Tibial nerve (tissue), 4 donors: ENCODE measurements around the gene RAD50. TPM values are rescaled to one million over a fixed set of nuclear protein-coding genes. Genes with fewer than 3 reads are reported as not detected.

Experiments used
- DNase-seq, 2 donors: peaks; one replicate each; pipeline ENCODE4 v3.0.0-alpha.2; 2019; ENCODE audit warnings: low spot score in 2 of 2
- H3K27ac ChIP-seq, 4 donors: fragments of 200-600 bp; sonication (generic) in 3 of 4; one replicate each; pipeline ENCODE4 v1.5.1; 2017 to 2019; ENCODE audit warnings: mild to moderate bottlenecking in 1 of 4
- H3K27me3 ChIP-seq, 2 donors: fragments of 200-600 bp; sonication (generic) in 1 of 2; one replicate each; pipeline versions ENCODE4 v1.5.1 to v1.6.0; 2017 to 2019
- H3K36me3 ChIP-seq, 3 donors: fragments of 200-600 bp; sonication (generic); one replicate each; pipeline ENCODE4 v1.5.1; 2018 to 2019
- H3K4me1 ChIP-seq, 4 donors: fragments of 200-600 bp; sonication (generic) in 3 of 4; one replicate each; pipeline ENCODE4 v1.5.1; 2017 to 2019
- H3K4me3 ChIP-seq, 4 donors: fragments of 200-600 bp; sonication (generic) in 3 of 4; one replicate each; pipeline ENCODE4 v1.5.1; 2017 to 2019; ENCODE audit warnings: mild to moderate bottlenecking in 1 of 4, moderate library complexity in 1 of 4
- H3K9me3 ChIP-seq, 4 donors: fragments of 200-600 bp; sonication (generic) in 3 of 4; one replicate each; pipeline ENCODE4 v1.5.1; 2017 to 2019
- CTCF ChIP-seq, 5 experiments: fragments of 200-600 bp in 3 of 5; fragments of 450-650 bp in 2 of 5; sonication (generic) in 3 of 5; IDR thresholded peaks; one replicate each; pipeline ENCODE4 v1.5.1; 2016 to 2019; ENCODE audit warnings: antibody characterized with exemption in 5 of 5, mild to moderate bottlenecking in 3 of 5, moderate library complexity in 2 of 5
- EP300 ChIP-seq, 2 donors: sonication (generic); formaldehyde crosslinking; IDR thresholded peaks; one replicate each; pipeline ENCODE4 v1.6.1; 2017; ENCODE audit warnings: antibody characterized with exemption in 2 of 2, mild to moderate bottlenecking in 1 of 2
- POLR2A ChIP-seq, 2 donors: fragments of 450-650 bp; IDR thresholded peaks; one replicate each; pipeline ENCODE4 v1.6.1; 2017; ENCODE audit warnings: antibody characterized with exemption in 2 of 2, mild to moderate bottlenecking in 2 of 2, moderate library complexity in 2 of 2
- WGBS, 2 donors: methylation state at CpG; one replicate each; pipeline ENCODE4 v1.1.5; 2018; 5-methylcytosine and 5-hydroxymethylcytosine counted together
- total RNA-seq, 4 donors: library from RNA; depleted of rRNA; stranded (reverse); fragments of >200 nt; gene quantifications; one replicate each; pipeline ENCODE4 v1.1.0, GENCODE V29; 2016

Gene RAD50
- total RNA-seq, 4 donors from 2014 or later = 36.5 to 40.5 (median 39.2) TPM

- TF ChIP-seq EP300 (IDR thresholded peaks at IDR 0.05) (no peak), CTCF (IDR thresholded peaks at IDR 0.05) (no peak), POLR2A (IDR thresholded peaks at IDR 0.05) (no peak)
- DNase-seq = no peak
- H3K36me3 ChIP-seq = peaks cover 2 to 60% (median 3%) of the 10 kb centered on the region in 3 donors
- H3K4me3 ChIP-seq = no peak overlapping the region
- H3K9me3 ChIP-seq = peaks cover 0 to 22% (median 2%) of the 10 kb centered on the region in 4 donors
- H3K27me3 ChIP-seq = no peaks in the 10 kb centered on the region
- H3K27ac ChIP-seq = no peak overlapping the region
- H3K4me1 ChIP-seq = no peaks in the 10 kb centered on the region
Observed at GRCh38 chr5:132644177-132644576, 87.4 kb downstream of the RAD50 start.

GRCh38 chr5:132646583-132647266 lies 89.9 kb downstream of the RAD50 start:
- no peak for DNase-seq
- Histone ChIP-seq H3K9me3 (peaks cover 0 to 23% (median 2%) of the 10 kb centered on the region in 4 donors), H3K27me3 (no peaks in the 10 kb centered on the region), H3K36me3 (peaks cover 0 to 34% (median 0%) of the 10 kb centered on the region in 3 donors), H3K4me1 (no peaks in the 10 kb centered on the region), H3K27ac (no peak overlapping the region), H3K4me3 (no peak overlapping the region)
- WGBS, 2 donors = 92% methylated on average over 11 of the region's 11 CpGs
- TF ChIP-seq EP300 (IDR thresholded peaks at IDR 0.05) = no peak
- TF ChIP-seq CTCF (IDR thresholded peaks at IDR 0.05) = no peak
- TF ChIP-seq POLR2A (IDR thresholded peaks at IDR 0.05) = no peak

GRCh38 chr5:132647473-132647872 lies 90.7 kb downstream of the RAD50 start:
- TF ChIP-seq CTCF (IDR thresholded peaks at IDR 0.05) (no peak), EP300 (IDR thresholded peaks at IDR 0.05) (no peak), POLR2A (IDR thresholded peaks at IDR 0.05) (no peak)
- no peak for DNase-seq
- Histone ChIP-seq H3K36me3 (peaks cover 0 to 27% (median 0%) of the 10 kb centered on the region in 3 donors), H3K27ac (no peak overlapping the region), H3K9me3 (peaks cover 0 to 23% (median 2%) of the 10 kb centered on the region in 4 donors), H3K4me3 (no peak overlapping the region), H3K4me1 (no peaks in the 10 kb centered on the region), H3K27me3 (no peaks in the 10 kb centered on the region)
- 94 to 98% methylated on average over 2 of the region's 2 CpGs for WGBS, 2 donors

GRCh38 chr5:132648355-132648754 lies 91.6 kb downstream of the RAD50 start:
- DNase-seq = no peak
- TF ChIP-seq CTCF (IDR thresholded peaks at IDR 0.05) (no peak), POLR2A (IDR thresholded peaks at IDR 0.05) (no peak), EP300 (IDR thresholded peaks at IDR 0.05) (no peak)

GRCh38 chr5:132651838-132652469 lies 95.2 kb downstream of the RAD50 start:
- 88 to 92% methylated on average over 4 of the region's 4 CpGs for WGBS, 2 donors
- H3K4me3 ChIP-seq = no peak overlapping the region
- no peak for TF ChIP-seq EP300 (IDR thresholded peaks at IDR 0.05)
- TF ChIP-seq POLR2A (IDR thresholded peaks at IDR 0.05) = no peak
- no peak for TF ChIP-seq CTCF (IDR thresholded peaks at IDR 0.05)
- no peak overlapping the region for H3K27ac ChIP-seq
- no peak for DNase-seq
- peaks cover 0 to 17% (median 10%) of the 10 kb centered on the region in 4 donors for H3K4me1 ChIP-seq
- H3K36me3 ChIP-seq = no peaks in the 10 kb centered on the region
- H3K9me3 ChIP-seq = peaks cover 0 to 23% (median 2%) of the 10 kb centered on the region in 4 donors
- peaks cover 0 to 35% of the 10 kb centered on the region in 2 donors for H3K27me3 ChIP-seq

More at GRCh38 chr5:132648355-132648754, 91.6 kb downstream of the RAD50 start:
- peaks cover 0 to 18% (median 0%) of the 10 kb centered on the region in 3 donors for H3K36me3 ChIP-seq
- no peak overlapping the region for H3K27ac ChIP-seq
- no peak overlapping the region for H3K4me3 ChIP-seq
- H3K4me1 ChIP-seq = no peaks in the 10 kb centered on the region
- H3K9me3 ChIP-seq = peaks cover 0 to 23% (median 2%) of the 10 kb centered on the region in 4 donors
- WGBS, 2 donors = 98 to 100% methylated on average over 1 of the region's 1 CpG
- H3K27me3 ChIP-seq = peaks cover 0 to 2% of the 10 kb centered on the region in 2 donors
